A549 (cell line): ENCODE measurements around the gene PAFAH1B2.

Experiments
- EP300 ChIP-seq, 2 experiments: fragments of >200 bp; sonication (Bioruptor Twin); formaldehyde crosslinking; IDR thresholded peaks; 2 replicates in 1 of 2; 3 replicates in 1 of 2; pipeline ENCODE4 v1.6.1; 2016 to 2017
- FOSL2 ChIP-seq, 2 experiments: fragments of 450-650 bp in 1 of 2; fragments of >200 bp in 1 of 2; sonication (Bioruptor Twin) in 1 of 2; formaldehyde crosslinking; IDR thresholded peaks; 2 replicates each; pipeline versions ENCODE4 v1.5.0 to v1.6.1; 2016 to 2020; ENCODE audit warnings: mild to moderate bottlenecking in 1 of 2, moderate library complexity in 1 of 2
- GATA3 ChIP-seq: IDR thresholded peaks from 2 replicates; pipeline ENCODE4 v1.6.1; 2012; ENCODE audit warnings: borderline replicate concordance
- MYC ChIP-seq: IDR thresholded peaks from 2 replicates; pipeline ENCODE4 v1.6.1; 2012; ENCODE audit warnings: mild to moderate bottlenecking, inconsistent platforms, low read length, improper control_type of control experiment, borderline replicate concordance
- POLR2A ChIP-seq: IDR thresholded peaks from 2 replicates; pipeline ENCODE4 v1.6.1; 2012; ENCODE audit warnings: mild to moderate bottlenecking, low read length
- RCOR1 ChIP-seq: fragments of 150-350 bp; IDR thresholded peaks from 2 replicates; pipeline ENCODE4 v1.6.1; 2014; ENCODE audit warnings: antibody characterized with exemption, low read length, low read depth
- RNF2 ChIP-seq: fragments of 200-600 bp; sonication (generic); IDR thresholded peaks from 2 replicates; pipeline ENCODE4 v1.6.1; 2016; ENCODE audit warnings: low read depth, mild to moderate bottlenecking, antibody characterized with exemption, moderate library complexity, borderline replicate concordance
- TF ChIP-seq, protein P1 (sequence below): fragments of >200 bp; sonication (Bioruptor Twin); formaldehyde crosslinking; IDR thresholded peaks from 3 replicates; pipeline ENCODE4 v1.5.1; 2016
- TF ChIP-seq, protein P2 (sequence below): IDR thresholded peaks from 2 replicates; pipeline ENCODE4 v1.6.1; 2012
- TF ChIP-seq, protein P3 (sequence below): fragments of 200-600 bp; sonication (generic); IDR thresholded peaks from 2 replicates; pipeline ENCODE4 v1.6.1; 2016; ENCODE audit warnings: antibody characterized with exemption, mild to moderate bottlenecking, moderate library complexity

DNA sequence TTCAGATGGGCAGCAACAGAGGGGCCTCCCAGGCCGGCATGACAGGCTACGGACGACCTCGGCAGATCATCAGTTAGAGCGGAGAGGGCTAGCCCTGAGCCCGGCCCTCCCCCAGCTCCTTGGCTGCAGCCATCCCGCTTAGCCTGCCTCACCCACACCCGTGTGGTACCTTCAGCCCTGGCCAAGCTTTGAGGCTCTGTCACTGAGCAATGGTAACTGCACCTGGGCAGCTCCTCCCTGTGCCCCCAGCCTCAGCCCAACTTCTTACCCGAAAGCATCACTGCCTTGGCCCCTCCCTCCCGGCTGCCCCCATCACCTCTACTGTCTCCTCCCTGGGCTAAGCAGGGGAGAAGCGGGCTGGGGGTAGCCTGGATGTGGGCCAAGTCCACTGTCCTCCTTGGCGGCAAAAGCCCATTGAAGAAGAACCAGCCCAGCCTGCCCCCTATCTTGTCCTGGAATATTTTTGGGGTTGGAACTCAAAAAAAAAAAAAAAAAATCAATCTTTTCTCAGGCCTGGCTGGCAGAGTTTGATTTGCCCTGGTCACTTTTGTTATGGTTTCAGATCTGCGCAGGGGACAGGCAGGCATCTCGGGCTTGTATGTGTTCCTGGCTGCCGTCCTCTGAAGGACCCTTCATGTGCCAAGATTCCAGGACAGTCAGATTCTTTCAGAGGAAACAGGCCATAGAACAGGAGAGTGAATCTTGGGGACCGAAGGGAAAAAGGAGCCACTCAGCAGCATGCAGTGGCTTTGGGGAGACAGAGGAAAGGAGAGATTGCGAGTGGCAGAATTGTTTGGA is 60.4 kb downstream of the PAFAH1B2 start:
- TF ChIP-seq, protein P1, sequence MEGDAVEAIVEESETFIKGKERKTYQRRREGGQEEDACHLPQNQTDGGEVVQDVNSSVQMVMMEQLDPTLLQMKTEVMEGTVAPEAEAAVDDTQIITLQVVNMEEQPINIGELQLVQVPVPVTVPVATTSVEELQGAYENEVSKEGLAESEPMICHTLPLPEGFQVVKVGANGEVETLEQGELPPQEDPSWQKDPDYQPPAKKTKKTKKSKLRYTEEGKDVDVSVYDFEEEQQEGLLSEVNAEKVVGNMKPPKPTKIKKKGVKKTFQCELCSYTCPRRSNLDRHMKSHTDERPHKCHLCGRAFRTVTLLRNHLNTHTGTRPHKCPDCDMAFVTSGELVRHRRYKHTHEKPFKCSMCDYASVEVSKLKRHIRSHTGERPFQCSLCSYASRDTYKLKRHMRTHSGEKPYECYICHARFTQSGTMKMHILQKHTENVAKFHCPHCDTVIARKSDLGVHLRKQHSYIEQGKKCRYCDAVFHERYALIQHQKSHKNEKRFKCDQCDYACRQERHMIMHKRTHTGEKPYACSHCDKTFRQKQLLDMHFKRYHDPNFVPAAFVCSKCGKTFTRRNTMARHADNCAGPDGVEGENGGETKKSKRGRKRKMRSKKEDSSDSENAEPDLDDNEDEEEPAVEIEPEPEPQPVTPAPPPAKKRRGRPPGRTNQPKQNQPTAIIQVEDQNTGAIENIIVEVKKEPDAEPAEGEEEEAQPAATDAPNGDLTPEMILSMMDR = no peak
- TF ChIP-seq RCOR1 (no peak), GATA3 (no peak), MYC (no peak), POLR2A (no peak), FOSL2 (IDR thresholded peaks at IDR 0.05) (no peak), FOSL2 (CRISPR knock-in tag; IDR thresholded peaks at IDR 0.05) (no peak), EP300 (IDR thresholded peaks at IDR 0.05) (no peak), RNF2 (no peak)
- TF ChIP-seq, protein P2, sequence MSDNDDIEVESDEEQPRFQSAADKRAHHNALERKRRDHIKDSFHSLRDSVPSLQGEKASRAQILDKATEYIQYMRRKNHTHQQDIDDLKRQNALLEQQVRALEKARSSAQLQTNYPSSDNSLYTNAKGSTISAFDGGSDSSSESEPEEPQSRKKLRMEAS = no peak
- TF ChIP-seq, protein P3, sequence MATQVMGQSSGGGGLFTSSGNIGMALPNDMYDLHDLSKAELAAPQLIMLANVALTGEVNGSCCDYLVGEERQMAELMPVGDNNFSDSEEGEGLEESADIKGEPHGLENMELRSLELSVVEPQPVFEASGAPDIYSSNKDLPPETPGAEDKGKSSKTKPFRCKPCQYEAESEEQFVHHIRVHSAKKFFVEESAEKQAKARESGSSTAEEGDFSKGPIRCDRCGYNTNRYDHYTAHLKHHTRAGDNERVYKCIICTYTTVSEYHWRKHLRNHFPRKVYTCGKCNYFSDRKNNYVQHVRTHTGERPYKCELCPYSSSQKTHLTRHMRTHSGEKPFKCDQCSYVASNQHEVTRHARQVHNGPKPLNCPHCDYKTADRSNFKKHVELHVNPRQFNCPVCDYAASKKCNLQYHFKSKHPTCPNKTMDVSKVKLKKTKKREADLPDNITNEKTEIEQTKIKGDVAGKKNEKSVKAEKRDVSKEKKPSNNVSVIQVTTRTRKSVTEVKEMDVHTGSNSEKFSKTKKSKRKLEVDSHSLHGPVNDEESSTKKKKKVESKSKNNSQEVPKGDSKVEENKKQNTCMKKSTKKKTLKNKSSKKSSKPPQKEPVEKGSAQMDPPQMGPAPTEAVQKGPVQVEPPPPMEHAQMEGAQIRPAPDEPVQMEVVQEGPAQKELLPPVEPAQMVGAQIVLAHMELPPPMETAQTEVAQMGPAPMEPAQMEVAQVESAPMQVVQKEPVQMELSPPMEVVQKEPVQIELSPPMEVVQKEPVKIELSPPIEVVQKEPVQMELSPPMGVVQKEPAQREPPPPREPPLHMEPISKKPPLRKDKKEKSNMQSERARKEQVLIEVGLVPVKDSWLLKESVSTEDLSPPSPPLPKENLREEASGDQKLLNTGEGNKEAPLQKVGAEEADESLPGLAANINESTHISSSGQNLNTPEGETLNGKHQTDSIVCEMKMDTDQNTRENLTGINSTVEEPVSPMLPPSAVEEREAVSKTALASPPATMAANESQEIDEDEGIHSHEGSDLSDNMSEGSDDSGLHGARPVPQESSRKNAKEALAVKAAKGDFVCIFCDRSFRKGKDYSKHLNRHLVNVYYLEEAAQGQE = no peak
